HG03521 (cell line): Measurements from ENCODE around the gene ZNF37A.
"Not testable (repeated sequence)": the region's sequence is repeated elsewhere in the genome, so short reads cannot be mapped to it uniquely, and the experiment has no call there.

Source experiments
- ATAC-seq: cut with Tn5 transposase; IDR thresholded peaks from one replicate; pipeline ENCODE4 v1.9.1; 2021; ENCODE audit warnings: mild to moderate bottlenecking, moderate library complexity; ENCODE audit not compliant: unreplicated experiment

The ZNF37A gene

GRCh38 chr10:38147686-38148085 lies 53.5 kb downstream of the ZNF37A start:
- ATAC-seq = no peak

GRCh38 chr10:38150891-38151463 lies 56.8 kb downstream of the ZNF37A start:
- ATAC-seq = not testable (repeated sequence)

GRCh38 chr10:38156416-38157269 lies 62.5 kb downstream of the ZNF37A start:
- no peak for ATAC-seq

GRCh38 chr10:38157270-38157685 lies 63.1 kb downstream of the ZNF37A start:
- no peak for ATAC-seq

- ATAC-seq = no peak
Observed at GRCh38 chr10:38159004-38159403, 64.9 kb downstream of the ZNF37A start.

- ATAC-seq = no peak
Observed at GRCh38 chr10:38163617-38164016, 69.5 kb downstream of the ZNF37A start.

- no peak for ATAC-seq
Observed at GRCh38 chr10:38174336-38174735, 80.2 kb downstream of the ZNF37A start.

- ATAC-seq = no peak
Observed at GRCh38 chr10:38184477-38184876, 90.3 kb downstream of the ZNF37A start.
